Common myeloid progenitor, CD34-positive (primary cell): ENCODE measurements around the gene C3orf52.

Experiments
- CTCF ChIA-PET: fragments of 350-600 bp; sonication (Branson Sonifier 250); formaldehyde crosslinking; loops from one replicate; lab custom pipeline; 2021; ENCODE audit warnings: antibody characterized with exemption; lab: Charles Lee
- POLR2A ChIA-PET: fragments of 350-600 bp; sonication (Branson Sonifier 250); formaldehyde crosslinking; loops from one replicate; lab custom pipeline; 2021; ENCODE audit warnings: antibody characterized with exemption; lab: Charles Lee
- DNase-seq, 3 donors: peaks; one replicate each; pipeline versions ENCODE4 v3.0.0 to v3.0.0-alpha.2; 2013
- H3K27ac ChIP-seq, 2 experiments: 1 replicate in 1 of 2; 2 replicates in 1 of 2; pipeline ENCODE4 v1.7.0; 2013; ENCODE audit warnings: inconsistent platforms in 2 of 2, low read length in 2 of 2, mild to moderate bottlenecking in 2 of 2, low read depth in 1 of 2, moderate library complexity in 1 of 2; ENCODE audit not compliant: severe bottlenecking in 2 of 2, insufficient read depth in 1 of 2, poor library complexity in 1 of 2
- H3K27me3 ChIP-seq, 5 experiments: replicated peaks in 2 of 5; 1 replicate in 3 of 5; 2 replicates in 2 of 5; pipeline versions ENCODE4 v1.6.1 to v1.7.0; 2013; ENCODE audit warnings: low read length in 4 of 5, mild to moderate bottlenecking in 2 of 5, moderate library complexity in 2 of 5, inconsistent platforms in 1 of 5; ENCODE audit not compliant: insufficient read depth in 5 of 5, control insufficient read depth in 4 of 5
- H3K36me3 ChIP-seq, 4 experiments: 1 replicate in 2 of 4; 2 replicates in 2 of 4; pipeline versions ENCODE4 v1.6.1 to v1.7.0; 2013; ENCODE audit warnings: low read length in 3 of 4, control low read depth in 1 of 4, mild to moderate bottlenecking in 1 of 4; ENCODE audit not compliant: control insufficient read depth in 4 of 4, insufficient read depth in 4 of 4
- H3K4me1 ChIP-seq, 4 experiments: 1 replicate in 3 of 4; 2 replicates in 1 of 4; pipeline versions ENCODE4 v1.6.1 to v1.7.1; 2013; ENCODE audit warnings: low read length in 3 of 4, mild to moderate bottlenecking in 3 of 4, control low read depth in 1 of 4, inconsistent platforms in 1 of 4, moderate library complexity in 1 of 4; ENCODE audit not compliant: control insufficient read depth in 4 of 4, insufficient read depth in 4 of 4; ENCODE audit errors: control extremely low read depth in 1 of 4
- H3K4me3 ChIP-seq, 7 experiments: 1 replicate in 4 of 7; 2 replicates in 3 of 7; pipeline versions ENCODE4 v1.5.1 to v1.7.0; 2013; ENCODE audit warnings: mild to moderate bottlenecking in 7 of 7, low read length in 6 of 7, moderate library complexity in 6 of 7, inconsistent platforms in 2 of 7, low read depth in 2 of 7, control low read depth in 1 of 7; ENCODE audit not compliant: insufficient read depth in 4 of 7, control insufficient read depth in 1 of 7; ENCODE audit errors: extremely low read depth in 1 of 7
- H3K9me3 ChIP-seq, 5 experiments: 1 replicate in 4 of 5; 2 replicates in 1 of 5; pipeline versions ENCODE4 v1.6.1 to v1.7.1; 2013; ENCODE audit warnings: low read length in 4 of 5, mild to moderate bottlenecking in 2 of 5, inconsistent platforms in 1 of 5, low read depth in 1 of 5, moderate library complexity in 1 of 5; ENCODE audit not compliant: control insufficient read depth in 4 of 5, insufficient read depth in 2 of 5; ENCODE audit errors: control extremely low read depth in 1 of 5
- WGBS: methylation state at CpG from one replicate; pipeline ENCODE4 v1.1.5; 2013; ENCODE audit not compliant: insufficient coverage; 5-methylcytosine and 5-hydroxymethylcytosine counted together

C3orf52 gene

DNA sequence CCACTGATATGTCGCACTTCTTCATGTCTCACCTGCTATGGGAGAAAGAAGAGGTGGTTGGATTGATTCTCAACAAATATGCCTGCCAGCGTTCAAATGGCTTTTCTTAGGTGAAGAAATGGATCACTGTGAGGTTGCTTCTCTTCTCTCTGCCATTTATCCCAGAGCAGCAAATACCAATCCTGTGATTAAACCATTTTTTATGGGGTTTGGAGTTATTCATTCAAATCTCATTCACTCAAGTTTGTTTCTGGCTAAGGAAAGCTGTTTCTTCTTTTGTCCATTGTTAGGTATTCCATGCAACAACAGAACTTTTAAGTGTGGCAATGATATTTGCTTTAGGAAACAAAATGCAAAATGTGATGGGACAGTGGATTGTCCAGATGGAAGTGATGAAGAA lies 12.2 kb upstream of the C3orf52 start:
- Histone ChIP-seq H3K4me1 (peaks cover 0 to 5% (median 2%) of the 10 kb centered on the region in 4 experiments), H3K27me3 (peaks cover 0 to 3% (median 0%) of the 10 kb centered on the region in 5 experiments), H3K4me3 (no peak overlapping the region), H3K36me3 (no peaks in the 10 kb centered on the region), H3K9me3 (no peaks in the 10 kb centered on the region), H3K27ac (no peak overlapping the region)
- ChIA-PET POLR2A (no interaction called here), CTCF (no interaction called here)
- DNase-seq = no peak
- no CpG with 5 or more reads among the region's 2 CpGs for WGBS

DNA sequence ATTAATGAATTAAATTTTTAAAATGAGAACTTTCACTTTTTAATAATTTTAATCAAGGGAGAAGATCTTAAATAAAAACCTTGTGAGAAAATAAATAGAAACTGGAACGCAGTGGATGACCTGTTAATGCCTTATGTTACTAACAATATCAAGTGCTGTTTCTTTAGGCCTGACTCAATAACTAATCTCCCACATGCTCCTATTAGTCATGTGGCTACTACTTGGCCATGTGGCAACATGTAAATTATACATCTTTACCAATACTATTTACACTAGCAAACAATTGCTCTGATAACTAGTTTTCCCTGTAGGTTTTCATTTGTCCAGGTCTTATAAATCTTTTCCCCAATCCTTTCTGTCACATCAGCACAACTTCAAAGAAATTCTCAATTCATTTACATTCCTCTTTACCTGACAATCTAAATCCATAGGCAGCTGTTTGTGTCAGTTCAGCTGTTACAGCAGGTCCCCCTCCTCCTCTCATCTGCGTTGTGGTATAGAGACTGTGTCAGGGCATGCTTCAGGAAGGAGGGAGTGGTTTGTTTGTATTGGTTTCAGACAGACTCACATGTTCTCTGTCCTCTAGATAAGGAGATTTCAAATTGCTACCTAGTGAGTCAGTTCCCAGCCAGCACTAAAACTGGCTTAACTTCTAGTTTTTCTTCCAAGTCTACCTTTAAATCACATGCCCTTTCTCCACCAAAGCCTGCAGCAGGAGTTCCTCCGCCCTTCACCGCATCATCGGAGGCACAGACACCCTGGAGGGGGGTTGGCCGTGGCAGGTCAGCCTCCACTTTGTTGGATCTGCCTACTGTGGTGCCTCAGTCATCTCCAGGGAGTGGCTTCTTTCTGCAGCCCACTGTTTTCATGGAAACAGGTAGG lies 11.3 kb upstream of the C3orf52 start:
- CTCF ChIA-PET = no interaction called here
- Histone ChIP-seq H3K27ac (no peak overlapping the region), H3K27me3 (peaks cover 0 to 7% (median 0%) of the 10 kb centered on the region in 5 experiments), H3K4me3 (no peak overlapping the region), H3K9me3 (no peaks in the 10 kb centered on the region), H3K4me1 (peaks cover 0 to 5% (median 2%) of the 10 kb centered on the region in 4 experiments), H3K36me3 (no peaks in the 10 kb centered on the region)
- 85% methylated on average over 4 of the region's 6 CpGs for WGBS
- POLR2A ChIA-PET = no interaction called here
- peak in 2 of 3 donors; percentile 41 to 66 for DNase-seq

GRCh38 chr3:112078125-112079083 lies 7.8 kb upstream of the C3orf52 start:
- CTCF ChIA-PET = interaction anchor here (0.6 to 1.0 kb wide), 3 partner anchors 9 to 283 kb away, joined by 3 read pairs; no protein-coding TSS in a partner anchor

GRCh38 chr3:112083239-112083638 lies 3.0 kb upstream of the C3orf52 start:
- ChIA-PET POLR2A (no interaction called here), CTCF (no interaction called here)
- Histone ChIP-seq H3K36me3 (no peaks in the 10 kb centered on the region), H3K4me3 (no peak overlapping the region), H3K4me1 (peaks cover 2 to 16% (median 13%) of the 10 kb centered on the region in 4 experiments), H3K9me3 (no peaks in the 10 kb centered on the region), H3K27ac (no peak overlapping the region), H3K27me3 (peaks cover 4 to 28% (median 23%) of the 10 kb centered on the region in 5 experiments)
- 100% methylated on average over 3 of the region's 4 CpGs for WGBS
- DNase-seq = no peak

More at GRCh38 chr3:112078125-112079083, 7.8 kb upstream of the C3orf52 start:
- no peaks in the 10 kb centered on the region for H3K9me3 ChIP-seq
- H3K27me3 ChIP-seq = peaks cover 0 to 10% (median 0%) of the 10 kb centered on the region in 5 experiments
- DNase-seq = no peak
- no peaks in the 10 kb centered on the region for H3K36me3 ChIP-seq
- no peak overlapping the region for H3K27ac ChIP-seq
- POLR2A ChIA-PET = interaction anchor here (0.7 kb wide), 1 partner anchor 1500 kb away, joined by 3 read pairs; no protein-coding TSS in a partner anchor
- H3K4me1 ChIP-seq = peaks cover 0 to 5% (median 2%) of the 10 kb centered on the region in 4 experiments
- 93% methylated on average over 6 of the region's 10 CpGs for WGBS
- no peak overlapping the region for H3K4me3 ChIP-seq

GRCh38 chr3:112084980-112085705 lies 1.0 kb upstream of the C3orf52 start:
- 96% methylated on average over 3 of the region's 7 CpGs for WGBS
- ChIA-PET POLR2A (no interaction called here), CTCF (interaction anchor here (1.1 kb wide), 1 partner anchor 8 kb away, joined by 3 read pairs; no protein-coding TSS in a partner anchor)
- no peak for DNase-seq
- H3K27me3 ChIP-seq = peaks cover 4 to 33% (median 20%) of the 10 kb centered on the region in 5 experiments
- no peak overlapping the region for H3K4me3 ChIP-seq
- no peaks in the 10 kb centered on the region for H3K9me3 ChIP-seq
- H3K27ac ChIP-seq = no peak overlapping the region
- H3K36me3 ChIP-seq = no peaks in the 10 kb centered on the region
- peaks cover 2 to 16% (median 13%) of the 10 kb centered on the region in 4 experiments for H3K4me1 ChIP-seq

DNA sequence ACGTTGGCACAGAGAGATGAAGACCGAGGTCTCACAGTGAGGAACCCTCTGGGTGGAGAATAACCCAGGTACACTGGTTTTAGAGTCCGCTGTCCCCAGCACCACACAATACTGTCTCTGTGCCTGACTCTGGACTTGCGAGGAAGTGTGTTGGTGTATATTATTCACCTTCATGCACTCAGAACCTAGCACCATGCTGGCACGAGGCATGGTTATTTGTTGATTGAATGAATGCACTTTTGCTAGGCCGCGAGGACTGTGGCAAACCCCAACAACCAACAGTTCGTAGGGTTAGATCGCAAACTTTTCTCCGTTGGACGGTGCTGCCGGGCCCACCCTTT lies 484 bp upstream of the C3orf52 start:
- no peak overlapping the region for H3K27ac ChIP-seq
- whole genome bisulfite sequencing = 37% methylated on average over 7 of the region's 12 CpGs
- POLR2A ChIA-PET = no interaction called here

More for the DNA sequence above, 484 bp upstream of the C3orf52 start:
- no peaks in the 10 kb centered on the region for H3K36me3 ChIP-seq
- CTCF ChIA-PET = no interaction called here
- H3K4me1 ChIP-seq = peaks cover 2 to 20% (median 18%) of the 10 kb centered on the region in 4 experiments
- no peaks in the 10 kb centered on the region for H3K9me3 ChIP-seq
- H3K4me3 ChIP-seq = peak overlapping the region in 6 of 7 experiments; percentile 45 to 74 (median 60)
- DNase-seq = no peak
- H3K27me3 ChIP-seq = peaks cover 4 to 33% (median 21%) of the 10 kb centered on the region in 5 experiments
